ENCODE data around the gene METTL8.

The METTL8 gene

DNA sequence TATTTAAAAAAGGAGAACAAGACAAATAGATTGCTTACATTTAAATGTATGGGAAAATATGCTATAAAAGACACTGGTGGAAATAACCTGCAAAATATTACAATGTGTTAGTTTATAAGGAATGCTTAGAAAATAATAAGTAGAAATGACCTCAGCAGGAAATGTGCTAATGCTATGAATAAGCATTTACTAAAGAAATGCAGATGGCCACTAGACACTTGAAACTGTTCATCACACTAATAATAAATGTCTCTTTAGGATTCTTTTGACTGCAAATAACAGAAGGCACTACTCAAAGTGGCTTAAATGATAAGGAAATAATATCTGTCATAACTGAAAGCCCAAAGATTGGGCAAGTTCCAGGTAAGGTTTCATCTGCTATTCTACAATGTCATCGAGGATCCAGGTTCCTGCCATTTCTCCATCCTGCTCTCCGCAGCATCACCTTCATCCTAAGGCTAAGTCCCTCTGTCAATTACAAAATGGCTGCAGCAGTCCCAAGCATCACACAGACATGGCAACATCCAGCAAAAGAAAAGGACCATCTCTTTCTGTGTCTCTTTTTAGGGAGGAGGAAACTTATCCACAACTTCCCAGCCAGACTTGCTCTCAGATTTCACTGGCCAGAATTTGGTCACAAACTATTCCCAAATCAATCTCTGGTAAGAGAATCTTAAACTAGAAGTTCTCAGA lies 21.9 kb downstream of the METTL8 start:
- peaks cover 20% of the 10 kb centered on the region; the same call in 1 of the 2 replicates for H3K79me2 ChIP-seq (ENCODE audit: insufficient read depth, low read length)
- peaks cover 65% of the 10 kb centered on the region for H3K4me1 ChIP-seq (ENCODE audit: insufficient read depth, low read length, poor library complexity, severe bottlenecking)
- no peak overlapping the region for H3K9ac ChIP-seq (ENCODE audit: low read depth, low read length, poor library complexity, severe bottlenecking)
- no peaks in the 10 kb centered on the region for H3K27me3 ChIP-seq (ENCODE audit: insufficient read depth, low read length, poor library complexity, severe bottlenecking)
- H3K36me3 ChIP-seq (ENCODE audit: insufficient read depth, low read length), result no peaks in the 10 kb centered on the region
- H4K20me1 ChIP-seq (ENCODE audit: insufficient read depth, low read length, poor library complexity, severe bottlenecking), result no peaks in the 10 kb centered on the region
- no peak overlapping the region for H2AFZ ChIP-seq (ENCODE audit: low read length)
- peak overlapping the region; percentile 9 for H3K4me2 ChIP-seq (ENCODE audit: low read depth, low read length, poor library complexity, severe bottlenecking)
- no peaks in the 10 kb centered on the region for H3K9me2 ChIP-seq (replicated peaks; ENCODE audit: low read depth, low read length)
- peaks cover 3% of the 10 kb centered on the region for H3F3A ChIP-seq (ENCODE audit: low read depth)
- TF ChIP-seq, protein P1, sequence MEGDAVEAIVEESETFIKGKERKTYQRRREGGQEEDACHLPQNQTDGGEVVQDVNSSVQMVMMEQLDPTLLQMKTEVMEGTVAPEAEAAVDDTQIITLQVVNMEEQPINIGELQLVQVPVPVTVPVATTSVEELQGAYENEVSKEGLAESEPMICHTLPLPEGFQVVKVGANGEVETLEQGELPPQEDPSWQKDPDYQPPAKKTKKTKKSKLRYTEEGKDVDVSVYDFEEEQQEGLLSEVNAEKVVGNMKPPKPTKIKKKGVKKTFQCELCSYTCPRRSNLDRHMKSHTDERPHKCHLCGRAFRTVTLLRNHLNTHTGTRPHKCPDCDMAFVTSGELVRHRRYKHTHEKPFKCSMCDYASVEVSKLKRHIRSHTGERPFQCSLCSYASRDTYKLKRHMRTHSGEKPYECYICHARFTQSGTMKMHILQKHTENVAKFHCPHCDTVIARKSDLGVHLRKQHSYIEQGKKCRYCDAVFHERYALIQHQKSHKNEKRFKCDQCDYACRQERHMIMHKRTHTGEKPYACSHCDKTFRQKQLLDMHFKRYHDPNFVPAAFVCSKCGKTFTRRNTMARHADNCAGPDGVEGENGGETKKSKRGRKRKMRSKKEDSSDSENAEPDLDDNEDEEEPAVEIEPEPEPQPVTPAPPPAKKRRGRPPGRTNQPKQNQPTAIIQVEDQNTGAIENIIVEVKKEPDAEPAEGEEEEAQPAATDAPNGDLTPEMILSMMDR (conservative IDR thresholded peaks at IDR 0.05; ENCODE audit: low read length), result no peak
- TF ChIP-seq EZH2phosphoT487 (IDR thresholded peaks at IDR 0.05; ENCODE audit: borderline replicate concordance), result no peak
- no peak overlapping the region for H3K4me3 ChIP-seq (ENCODE audit: low read length, poor library complexity, severe bottlenecking)
- no peaks in the 10 kb centered on the region for H3K9me3 ChIP-seq (ENCODE audit: insufficient read depth, low read depth, low read length)

DNA sequence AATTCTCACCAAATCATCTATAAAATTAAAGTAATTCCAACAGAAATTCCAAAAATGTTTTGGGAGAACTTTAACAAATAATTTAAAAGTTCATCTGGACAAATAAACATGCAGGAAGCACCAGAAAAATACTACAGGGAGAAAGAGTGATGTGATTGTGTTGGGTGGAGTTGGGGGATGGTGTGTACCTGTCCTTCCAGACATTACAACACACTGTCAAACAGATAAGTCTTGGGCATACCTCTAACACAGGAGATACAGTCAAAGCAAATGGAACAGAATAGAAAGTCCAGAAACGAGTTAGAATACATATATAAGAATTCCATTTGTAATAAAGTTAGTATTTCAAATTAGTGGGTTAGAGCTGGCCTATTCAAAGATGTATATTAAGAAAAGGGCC lies 22.6 kb downstream of the METTL8 start:
- Histone ChIP-seq H3K4me2 (ENCODE audit: low read depth, low read length, poor library complexity, severe bottlenecking) (peak overlapping the region; percentile 70), H3K9ac (ENCODE audit: low read depth, low read length, poor library complexity, severe bottlenecking) (no peak overlapping the region), H3K79me2 (ENCODE audit: insufficient read depth, low read length) (peaks cover 20% of the 10 kb centered on the region; the same call in 1 of the 2 replicates), H2AFZ (ENCODE audit: low read length) (no peak overlapping the region), H4K20me1 (ENCODE audit: insufficient read depth, low read length, poor library complexity, severe bottlenecking) (no peaks in the 10 kb centered on the region), H3K4me3 (ENCODE audit: low read length, poor library complexity, severe bottlenecking) (no peak overlapping the region), H3K27me3 (ENCODE audit: insufficient read depth, low read length, poor library complexity, severe bottlenecking) (no peaks in the 10 kb centered on the region), H3F3A (ENCODE audit: low read depth) (peaks cover 6% of the 10 kb centered on the region; the same call in 1 of the 2 replicates), H3K9me3 (ENCODE audit: insufficient read depth, low read depth, low read length) (no peaks in the 10 kb centered on the region), H3K9me2 (replicated peaks; ENCODE audit: low read depth, low read length) (no peaks in the 10 kb centered on the region), H3K36me3 (ENCODE audit: insufficient read depth, low read length) (no peaks in the 10 kb centered on the region), H3K4me1 (ENCODE audit: insufficient read depth, low read length, poor library complexity, severe bottlenecking) (peaks cover 72% of the 10 kb centered on the region)
- TF ChIP-seq EZH2phosphoT487 (IDR thresholded peaks at IDR 0.05; ENCODE audit: borderline replicate concordance), result no peak
- TF ChIP-seq, protein P1 (conservative IDR thresholded peaks at IDR 0.05; ENCODE audit: low read length), result no peak

DNA sequence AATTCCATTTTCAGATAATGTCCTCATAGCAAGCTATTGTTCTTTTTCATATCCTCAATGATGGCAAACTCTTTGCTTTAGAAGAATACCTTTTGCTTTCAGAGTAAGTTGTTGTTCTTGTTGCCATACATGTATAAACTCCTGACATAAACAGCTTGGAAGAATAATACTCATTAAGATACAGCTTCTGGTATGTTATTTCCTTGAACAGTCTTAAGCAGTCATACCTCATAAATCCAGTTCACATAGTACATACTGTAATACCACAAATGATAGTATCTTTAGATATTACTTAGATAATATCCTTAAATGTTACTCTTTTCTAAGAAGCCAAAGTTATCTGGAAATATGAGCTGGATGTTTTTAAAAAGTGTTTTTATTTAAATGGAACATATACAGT lies 23.2 kb downstream of the METTL8 start:
- peaks cover 20% of the 10 kb centered on the region; the same call in 1 of the 2 replicates for H3K79me2 ChIP-seq (ENCODE audit: insufficient read depth, low read length)
- H2AFZ ChIP-seq (ENCODE audit: low read length), result no peak overlapping the region
- H3K4me3 ChIP-seq (ENCODE audit: low read length, poor library complexity, severe bottlenecking), result no peak overlapping the region

More for the DNA sequence above, 23.2 kb downstream of the METTL8 start:
- Histone ChIP-seq H3K36me3 (ENCODE audit: insufficient read depth, low read length) (no peaks in the 10 kb centered on the region), H4K20me1 (ENCODE audit: insufficient read depth, low read length, poor library complexity, severe bottlenecking) (no peaks in the 10 kb centered on the region), H3K4me2 (ENCODE audit: low read depth, low read length, poor library complexity, severe bottlenecking) (peak overlapping the region; percentile 70), H3K9ac (ENCODE audit: low read depth, low read length, poor library complexity, severe bottlenecking) (peak overlapping the region; percentile 48), H3K27me3 (ENCODE audit: insufficient read depth, low read length, poor library complexity, severe bottlenecking) (no peaks in the 10 kb centered on the region), H3K9me2 (replicated peaks; ENCODE audit: low read depth, low read length) (no peaks in the 10 kb centered on the region), H3K9me3 (ENCODE audit: insufficient read depth, low read depth, low read length) (no peaks in the 10 kb centered on the region), H3K4me1 (ENCODE audit: insufficient read depth, low read length, poor library complexity, severe bottlenecking) (peaks cover 74% of the 10 kb centered on the region), H3F3A (ENCODE audit: low read depth) (peaks cover 8% of the 10 kb centered on the region; the same call in 1 of the 2 replicates)
- TF ChIP-seq EZH2phosphoT487 (IDR thresholded peaks at IDR 0.05; ENCODE audit: borderline replicate concordance), result no peak
- TF ChIP-seq, protein P1 (conservative IDR thresholded peaks at IDR 0.05; ENCODE audit: low read length), result no peak
